Activated CD4-positive, alpha-beta T cell treated with anti-CD3 and anti-CD28 coated beads, Interleukin-2, amount 50 U/mL, for 1 hour (primary cell): ENCODE measurements around the gene CREBBP.

ENCODE experiments used
- DNase-seq: peaks from one replicate; pipeline ENCODE4 v3.0.0-alpha.2; 2020

Gene CREBBP

DNA sequence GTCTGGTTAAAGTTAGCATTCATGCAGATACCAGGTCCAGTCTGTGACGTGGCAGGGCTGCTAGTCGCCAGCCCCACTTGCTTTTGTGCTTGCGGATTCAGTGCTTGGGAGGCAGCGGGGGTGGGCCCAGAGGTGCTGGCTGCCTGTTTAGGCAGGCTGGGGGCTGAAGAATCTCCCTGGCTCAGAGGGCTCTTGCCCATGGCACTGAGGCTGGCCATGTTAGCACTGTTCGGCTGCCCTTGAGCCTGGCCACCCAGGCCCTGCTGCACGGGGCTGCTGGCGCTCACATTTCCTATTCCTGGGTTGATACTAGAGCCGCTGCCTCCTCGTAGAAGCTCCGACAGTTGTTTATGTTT lies 30.0 kb downstream of the CREBBP start:
- DNase-seq = no peak

DNA sequence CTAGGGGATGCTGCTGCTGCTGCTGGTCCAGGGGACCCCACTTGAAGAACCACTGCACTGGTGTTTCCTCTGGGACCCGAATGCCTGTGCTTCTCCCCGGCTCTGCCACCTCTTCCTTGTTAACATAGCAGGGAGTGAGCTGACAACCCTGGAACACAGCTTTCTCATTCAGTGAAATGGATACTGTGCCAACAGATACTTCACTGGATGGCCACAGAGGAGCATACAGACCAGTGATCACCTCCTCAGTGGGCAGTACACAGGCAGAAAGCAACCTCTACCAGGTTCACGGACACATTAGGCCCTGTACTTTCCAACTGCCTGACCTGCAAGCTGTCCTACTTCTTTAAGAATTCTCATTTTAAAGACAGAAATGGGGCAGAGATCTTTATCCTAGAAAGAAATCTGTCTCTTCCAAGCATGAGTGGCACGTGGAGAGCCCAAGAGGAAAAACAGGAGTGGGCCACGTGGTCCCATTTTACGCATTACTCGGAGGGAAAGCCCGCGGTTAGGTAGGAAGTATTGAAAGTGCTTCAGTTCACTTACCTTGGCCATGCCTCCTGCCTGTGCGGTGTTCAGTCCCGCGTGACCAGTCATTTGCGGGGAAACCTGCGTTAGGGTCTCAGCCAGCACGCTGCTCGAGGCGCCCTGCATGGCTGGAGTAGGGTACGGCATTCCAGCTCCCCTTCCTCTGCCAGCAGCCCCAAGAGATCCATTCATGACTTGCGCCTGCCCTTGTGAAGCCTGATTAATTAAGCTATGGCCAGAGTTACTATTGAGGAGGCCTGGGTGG lies 30.6 kb downstream of the CREBBP start:
- DNase-seq = no peak

- no peak for DNase-seq
Measured at GRCh38 chr16:3846595-3847091, 33.9 kb downstream of the CREBBP start.

GRCh38 chr16:3846087-3846486 lies 34.4 kb downstream of the CREBBP start:
- no peak for DNase-seq

DNA sequence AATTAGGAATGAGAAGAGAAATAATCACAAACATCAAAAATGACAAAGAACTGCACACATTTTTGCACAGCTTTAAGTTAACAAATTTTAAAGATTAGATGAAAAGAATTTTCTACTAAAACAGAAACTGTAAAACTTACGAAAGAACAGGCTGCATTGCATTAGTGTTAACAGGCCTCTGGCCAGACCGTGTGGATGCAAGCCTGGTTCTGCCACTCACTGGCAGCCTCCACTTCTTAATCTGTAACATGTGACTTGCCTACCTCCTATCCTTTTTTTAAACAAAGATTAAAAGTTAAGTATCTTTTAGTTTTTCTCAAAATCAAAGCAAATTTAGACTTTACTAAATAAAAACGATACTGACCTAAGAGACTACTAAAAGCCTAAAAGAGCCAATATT lies 37.5 kb downstream of the CREBBP start:
- DNase-seq = no peak

DNA sequence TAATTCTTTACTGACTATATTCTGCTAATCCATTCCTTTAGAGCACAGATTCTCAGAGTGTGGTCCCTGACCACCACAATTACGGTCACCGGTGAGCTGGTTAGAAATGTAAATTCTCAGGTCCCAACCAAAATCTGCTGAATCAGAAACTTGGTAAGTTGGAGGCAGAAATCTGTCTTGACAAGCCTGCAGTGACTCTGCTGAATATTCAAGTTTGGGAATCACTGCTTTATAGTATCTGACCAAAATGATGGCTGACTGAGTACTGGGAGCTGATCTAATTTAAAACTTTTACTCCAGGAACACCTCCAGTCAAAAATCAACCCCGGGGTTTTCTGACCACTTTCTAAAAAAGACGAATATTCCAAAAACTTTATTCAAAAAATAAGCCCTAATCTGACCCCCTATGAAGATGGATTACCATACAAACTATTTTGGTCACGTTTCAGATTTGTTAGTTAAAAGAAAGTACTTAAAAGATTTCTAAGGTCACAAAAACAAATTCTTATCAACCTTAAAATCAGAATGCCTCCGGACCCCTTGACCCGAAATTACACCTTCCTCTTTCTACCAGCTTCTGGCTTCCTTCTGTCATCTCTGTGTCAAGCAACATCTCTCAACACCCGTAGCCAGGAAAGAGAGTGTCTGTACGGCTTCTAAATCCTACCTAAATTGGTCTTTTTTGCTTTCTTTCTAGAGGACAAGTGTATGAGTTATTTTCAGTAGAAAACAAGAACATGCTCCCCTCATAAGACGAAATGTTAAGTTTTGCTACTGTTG lies 38.6 kb downstream of the CREBBP start:
- DNase-seq = no peak

GRCh38 chr16:3839402-3840184 lies 40.9 kb downstream of the CREBBP start:
- no peak for DNase-seq

- DNase-seq = no peak
Measured at GRCh38 chr16:3838600-3839401, 41.7 kb downstream of the CREBBP start.

DNA sequence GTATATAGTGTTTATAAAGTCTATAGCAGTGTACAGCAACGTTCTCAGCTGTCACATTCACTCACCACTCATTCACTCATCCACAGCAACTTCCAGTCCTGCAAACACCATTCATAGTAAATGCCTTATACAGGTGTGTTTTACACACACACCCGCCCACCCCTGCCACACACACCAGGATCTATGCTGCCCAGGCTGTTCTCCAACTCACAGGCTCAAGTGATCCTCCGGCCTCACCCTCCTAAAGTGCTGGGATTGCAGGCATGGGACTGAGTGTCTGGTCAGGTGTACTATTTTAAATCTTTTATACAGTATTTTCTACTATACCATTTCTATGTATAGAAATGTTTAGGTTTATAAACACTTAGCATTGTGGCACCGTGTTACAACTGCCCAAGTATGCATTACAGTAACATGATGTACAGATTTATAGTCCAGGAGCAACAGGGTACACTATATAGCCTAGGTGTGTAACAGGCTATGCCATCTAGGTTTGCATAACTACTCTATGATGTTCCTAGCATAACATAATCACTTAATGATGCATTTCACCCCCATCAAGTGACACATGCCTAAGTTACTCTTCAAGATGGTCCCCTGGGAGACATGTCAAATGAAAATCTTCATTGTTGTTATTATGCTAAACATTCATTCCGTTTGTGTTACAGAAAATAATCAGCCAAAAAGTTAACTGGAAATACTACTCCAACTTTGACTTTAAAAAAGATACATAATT lies 42.5 kb downstream of the CREBBP start:
- no peak for DNase-seq

GRCh38 chr16:3836641-3837040 lies 43.9 kb downstream of the CREBBP start:
- DNase-seq = no peak

- no peak for DNase-seq
Measured at GRCh38 chr16:3835089-3835602, 45.4 kb downstream of the CREBBP start.

GRCh38 chr16:3832668-3833067 lies 47.8 kb downstream of the CREBBP start:
- DNase-seq = no peak

DNA sequence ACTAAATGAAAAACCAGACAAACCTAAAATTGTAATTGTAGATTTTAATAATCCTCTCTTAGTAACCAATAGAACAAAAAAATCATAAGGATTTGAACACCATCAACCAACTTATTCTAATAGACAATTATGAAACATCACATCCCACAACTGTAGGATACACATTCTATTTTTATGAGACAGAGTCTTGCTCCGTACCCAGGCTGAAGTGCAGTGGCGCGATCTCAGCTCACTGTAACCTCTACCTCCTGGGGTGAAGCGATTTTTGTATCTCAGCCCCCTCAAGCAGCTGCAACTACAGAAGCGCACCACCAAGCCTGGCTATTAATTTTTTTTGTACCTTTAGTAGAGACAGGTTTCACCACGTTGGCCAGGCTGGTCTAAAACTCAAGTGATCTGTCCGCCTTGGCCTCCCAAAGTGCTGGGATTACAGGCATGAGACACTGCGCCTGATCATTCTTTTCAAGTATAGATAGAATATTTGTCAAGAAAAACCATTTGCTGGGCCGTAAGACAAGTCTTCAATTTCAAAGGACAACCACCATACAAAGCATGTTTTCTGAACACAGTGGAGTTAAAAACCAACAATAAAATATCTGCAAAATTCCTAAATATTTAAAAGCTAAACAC lies 49.8 kb downstream of the CREBBP start:
- no peak for DNase-seq

GRCh38 chr16:3829631-3830536 lies 50.6 kb downstream of the CREBBP start:
- no peak for DNase-seq

GRCh38 chr16:3825940-3826339 lies 54.6 kb downstream of the CREBBP start:
- DNase-seq = no peak

DNA sequence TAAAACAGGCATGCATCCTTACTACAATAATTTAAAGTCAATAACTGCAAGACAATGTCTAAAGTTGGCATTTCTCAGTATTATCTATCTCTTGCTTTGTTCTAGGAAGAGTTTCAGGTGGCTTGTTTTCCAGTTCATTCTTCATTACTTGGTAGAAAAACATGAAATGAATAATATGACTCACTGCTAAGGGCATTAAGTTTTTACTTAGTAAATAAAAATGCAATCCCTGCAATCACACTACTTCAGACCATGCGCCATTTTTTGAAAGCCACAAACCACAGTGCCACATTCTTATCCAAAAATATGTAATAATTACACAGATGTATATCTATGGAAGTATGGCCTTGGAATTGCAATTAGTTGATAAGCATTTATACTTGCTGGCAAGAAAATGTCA lies 55.4 kb downstream of the CREBBP start:
- no peak for DNase-seq

GRCh38 chr16:3824121-3824795 lies 56.3 kb downstream of the CREBBP start:
- no peak for DNase-seq

DNA sequence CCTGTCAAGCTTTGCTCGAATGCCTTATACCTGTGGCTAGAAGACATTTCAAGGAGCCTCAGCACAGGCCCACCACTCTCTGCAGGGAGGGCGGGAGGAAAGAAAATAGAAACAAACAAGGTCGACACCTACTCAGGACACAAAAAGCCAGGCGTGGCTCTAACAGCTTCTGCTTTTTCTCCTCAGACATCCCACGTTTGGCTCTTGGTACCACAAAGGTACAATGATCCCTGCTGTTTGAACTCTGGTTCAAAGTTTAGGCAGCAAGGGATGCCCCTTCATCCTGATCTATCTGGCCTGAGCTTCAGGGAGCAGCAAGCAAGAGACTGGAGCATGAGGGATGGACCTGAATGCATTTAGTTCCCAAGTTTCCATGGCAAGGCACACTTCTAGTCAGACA lies 57.1 kb downstream of the CREBBP start:
- no peak for DNase-seq

DNA sequence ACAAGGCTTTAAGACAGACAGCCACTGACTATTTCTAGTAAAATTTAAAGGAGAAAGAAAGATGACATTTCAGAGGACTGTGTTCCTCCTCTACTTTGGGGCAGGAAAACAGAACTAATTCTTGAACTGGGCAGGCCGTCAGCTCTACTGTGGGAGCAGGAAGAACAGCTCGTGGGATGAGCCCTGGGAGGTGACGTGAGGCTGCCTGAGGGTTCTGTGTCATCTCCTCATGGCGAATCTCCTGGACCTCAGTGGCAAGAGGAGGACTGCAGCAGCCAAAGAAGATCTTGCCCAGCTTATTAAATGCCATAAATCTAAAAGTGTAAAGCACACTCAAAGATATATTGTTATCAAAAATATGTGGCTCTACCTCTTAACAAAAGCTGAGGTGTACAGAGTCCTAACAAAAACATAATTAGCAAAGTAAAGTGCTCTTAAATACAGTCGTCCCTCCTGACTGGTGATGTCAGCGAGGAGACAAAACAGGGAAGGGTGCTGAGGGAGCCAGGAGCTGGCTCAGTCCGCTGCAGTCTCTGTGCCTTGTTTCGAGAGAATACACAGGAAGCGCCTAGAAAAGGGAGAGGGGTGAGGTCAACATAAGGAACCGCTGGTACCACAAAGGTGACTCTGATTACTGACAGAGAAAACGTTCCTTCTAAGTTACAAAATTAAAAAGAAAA lies 58.0 kb downstream of the CREBBP start:
- DNase-seq = no peak
